Thymus (tissue), 11 donors: ENCODE data around the gene GSTA4. TPM values are rescaled to one million over a fixed set of nuclear protein-coding genes. Genes with fewer than 3 reads are reported as not detected.
"Not testable (repeated sequence)": the region's sequence is repeated elsewhere in the genome, so short reads cannot be mapped to it uniquely, and the experiment has no call there.

Source experiments
- DNase-seq, 9 donors: peaks; one replicate each; pipeline ENCODE4 v3.0.0-alpha.2; 2013; ENCODE audit warnings: low spot score in 9 of 9, low read depth in 6 of 9, missing footprints in 1 of 9
- H3K27ac ChIP-seq, 2 donors: one replicate each; pipeline ENCODE4 v1.5.1; 2013; ENCODE audit warnings: control low read depth in 1 of 2, low read depth in 1 of 2, low read length in 1 of 2, mild to moderate bottlenecking in 1 of 2, moderate library complexity in 1 of 2
- H3K27me3 ChIP-seq, 2 donors: one replicate each; pipeline ENCODE4 v1.5.1; 2013; ENCODE audit warnings: low read length in 1 of 2; ENCODE audit not compliant: control insufficient read depth in 2 of 2, insufficient read depth in 1 of 2
- H3K36me3 ChIP-seq, 2 donors: one replicate each; pipeline ENCODE4 v1.5.1; 2013; ENCODE audit warnings: low read length in 1 of 2, mild to moderate bottlenecking in 1 of 2, moderate library complexity in 1 of 2; ENCODE audit not compliant: control insufficient read depth in 2 of 2, insufficient read depth in 2 of 2
- H3K4me1 ChIP-seq, 2 donors: one replicate each; pipeline ENCODE4 v1.5.1; 2013; ENCODE audit warnings: low read length in 2 of 2; ENCODE audit not compliant: control insufficient read depth in 2 of 2, insufficient read depth in 2 of 2
- H3K4me3 ChIP-seq, 2 donors: one replicate each; pipeline ENCODE4 v1.5.1; 2013; ENCODE audit warnings: low read length in 2 of 2, control low read depth in 1 of 2, mild to moderate bottlenecking in 1 of 2
- H3K9me3 ChIP-seq, 2 donors: one replicate each; pipeline ENCODE4 v1.5.1; 2013; ENCODE audit warnings: low read length in 1 of 2, mild to moderate bottlenecking in 1 of 2; ENCODE audit not compliant: control insufficient read depth in 2 of 2, insufficient read depth in 1 of 2
- WGBS: extraction: QIAGEN DNeasy Blood & Tissue Kit; methylation state at CpG from one replicate; pipeline ENCODE4 v1.1.7; 2013; 5-methylcytosine and 5-hydroxymethylcytosine counted together
- polyA plus RNA-seq: library from polyadenylated mRNA; stranded (reverse); fragments of 200-250 nt; gene quantifications from one replicate; pipeline ENCODE4 v1.2.3, GENCODE V29; 2013
- total RNA-seq: library from RNA; stranded (reverse); fragments of 120-200 nt; gene quantifications from one replicate; pipeline ENCODE4 v1.2.4, GENCODE V29; 2013
- donor health status: healthy.

GSTA4 gene
- total and polyA plus RNA-seq, 2 donors = 11.5 to 29.3 TPM

DNA sequence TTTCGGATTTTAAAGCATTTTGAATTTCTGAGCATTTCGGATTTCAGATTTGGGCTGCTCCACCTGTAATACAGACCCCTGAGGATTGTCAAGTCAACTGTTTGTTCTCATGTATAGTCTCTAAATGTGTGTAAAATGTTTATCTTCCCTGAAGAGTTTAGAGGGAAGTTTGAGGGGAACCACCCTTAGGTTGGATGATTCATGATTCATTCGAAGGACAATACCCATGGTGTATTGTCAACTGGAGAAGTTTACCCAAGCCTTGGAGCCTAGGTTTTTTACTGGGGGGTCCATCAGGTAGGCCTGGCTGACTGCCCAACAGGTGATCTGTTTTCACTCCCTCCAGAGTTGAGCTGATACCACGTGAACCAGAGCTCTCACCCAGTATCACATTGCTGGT, 18.9 kb downstream of the GSTA4 start:
- Histone ChIP-seq H3K4me1 (no peaks in the 10 kb centered on the region), H3K36me3 (no peaks in the 10 kb centered on the region), H3K27me3 (peaks cover 0 to 6% of the 10 kb centered on the region in 2 donors), H3K4me3 (no peak overlapping the region), H3K27ac (no peak overlapping the region), H3K9me3 (no peaks in the 10 kb centered on the region)
- WGBS = 91% methylated on average over 4 of the region's 4 CpGs
- no peak for DNase-seq

DNA sequence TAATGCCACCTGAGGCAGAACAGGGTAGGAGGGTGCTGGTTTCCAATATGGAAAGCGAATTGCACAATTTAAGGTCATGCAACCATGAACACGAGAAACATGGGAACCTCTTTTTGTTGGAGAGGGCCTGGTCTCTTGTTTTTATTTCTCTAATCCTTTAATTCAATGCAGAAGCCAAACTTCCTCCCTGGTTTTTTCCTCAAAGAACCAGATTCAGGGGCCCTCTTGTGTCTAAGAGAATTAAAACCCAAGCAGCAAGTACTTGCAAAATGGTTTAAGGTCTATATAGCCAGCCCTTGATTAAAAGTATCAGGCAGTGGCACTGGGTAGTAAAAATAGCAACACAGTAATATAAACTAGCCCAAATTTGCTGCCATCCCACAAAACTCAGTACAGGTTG, 19.5 kb downstream of the GSTA4 start:
- Histone ChIP-seq H3K27me3 (peaks cover 0 to 3% of the 10 kb centered on the region in 2 donors), H3K27ac (no peak overlapping the region), H3K4me1 (no peaks in the 10 kb centered on the region), H3K9me3 (no peaks in the 10 kb centered on the region), H3K4me3 (no peak overlapping the region), H3K36me3 (no peaks in the 10 kb centered on the region)
- 92% methylated on average over 2 of the region's 2 CpGs for WGBS
- no peak for DNase-seq

DNA sequence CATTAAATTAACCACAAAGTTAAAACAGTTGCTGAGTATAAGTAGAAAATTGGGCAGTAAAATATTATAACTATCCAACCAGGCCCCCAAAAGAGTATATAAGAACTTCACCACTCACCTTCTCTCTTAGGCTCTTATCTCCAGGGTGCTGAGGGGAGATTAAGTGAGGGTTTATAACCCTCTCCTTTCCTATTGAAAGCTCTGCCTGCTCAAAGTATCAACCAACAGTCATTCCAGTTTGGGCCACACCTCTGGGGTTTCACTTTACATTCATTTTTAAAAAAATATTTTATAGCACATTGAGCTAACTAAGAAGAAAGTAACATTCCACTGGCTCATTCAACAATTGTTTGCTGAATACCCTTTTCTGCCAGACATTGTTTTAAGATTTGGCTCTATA, 22.1 kb downstream of the GSTA4 start:
- Histone ChIP-seq H3K27ac (no peak overlapping the region), H3K36me3 (no peaks in the 10 kb centered on the region), H3K4me1 (no peaks in the 10 kb centered on the region), H3K27me3 (no peaks in the 10 kb centered on the region), H3K4me3 (no peak overlapping the region), H3K9me3 (no peaks in the 10 kb centered on the region)
- DNase-seq = no peak

DNA sequence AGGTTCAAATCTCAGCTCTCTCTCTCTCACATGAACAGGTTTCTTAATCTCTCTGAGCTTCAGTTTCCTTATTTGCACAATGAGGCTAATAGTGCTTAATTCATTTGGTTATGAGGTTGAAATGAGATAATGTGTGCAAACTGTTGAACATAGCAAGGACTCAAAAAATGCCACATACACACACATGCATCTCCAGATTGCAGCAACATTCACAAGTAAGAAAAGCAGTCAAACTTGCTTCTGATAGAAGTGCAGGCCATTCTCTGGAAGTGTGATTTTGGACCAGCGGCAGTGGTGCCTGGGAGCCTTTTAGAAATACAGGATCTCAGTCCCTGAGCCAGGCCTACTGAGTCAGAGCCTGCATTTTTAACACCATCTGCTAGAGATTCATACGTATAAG, 25.7 kb downstream of the GSTA4 start:
- H3K27ac ChIP-seq = no peak overlapping the region
- WGBS = 98% methylated on average over 2 of the region's 2 CpGs
- no peaks in the 10 kb centered on the region for H3K36me3 ChIP-seq
- no peaks in the 10 kb centered on the region for H3K4me1 ChIP-seq
- H3K9me3 ChIP-seq = no peaks in the 10 kb centered on the region
- no peak overlapping the region for H3K4me3 ChIP-seq
- DNase-seq = no peak
- H3K27me3 ChIP-seq = peaks cover 0 to 5% of the 10 kb centered on the region in 2 donors

DNA sequence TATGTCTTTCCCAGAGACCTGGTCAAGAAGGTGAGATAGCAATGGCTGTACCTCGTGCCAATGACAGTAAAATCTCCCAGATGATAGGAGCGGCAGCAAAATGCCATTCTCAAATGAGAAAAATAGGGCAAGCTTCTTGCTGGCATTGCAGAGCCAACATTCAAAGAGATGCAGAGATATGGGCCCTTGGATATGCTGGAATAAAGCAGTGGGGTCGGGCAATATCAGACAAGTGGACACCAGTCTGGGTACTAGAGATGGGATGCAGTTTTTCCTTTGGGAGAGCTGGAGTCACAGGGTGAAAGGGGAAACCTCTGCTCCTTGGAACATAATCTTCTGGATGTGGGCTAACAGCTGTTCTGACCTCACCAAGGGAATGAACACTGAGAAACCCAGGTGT, 29.0 kb downstream of the GSTA4 start:
- 96% methylated on average over 3 of the region's 3 CpGs for WGBS

DNA sequence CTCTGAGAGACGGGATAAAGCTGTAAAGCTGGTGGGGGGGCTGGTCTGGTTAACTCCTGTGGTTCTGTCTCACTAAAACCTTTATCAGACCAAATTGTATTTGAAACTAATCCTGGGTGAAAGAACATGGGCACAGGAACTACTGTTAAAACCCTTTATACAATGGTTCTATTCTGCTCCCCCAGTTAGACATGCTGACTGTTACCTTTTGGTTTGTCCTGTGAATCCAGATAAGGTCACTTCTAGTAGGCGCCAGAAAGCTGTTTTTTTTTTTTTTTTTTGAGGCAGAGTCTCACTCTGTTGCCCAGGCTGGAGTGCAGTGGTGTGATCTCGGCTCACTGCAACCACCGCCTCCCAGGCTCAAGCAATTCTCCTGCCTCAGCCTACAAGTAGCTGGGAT, 29.7 kb downstream of the GSTA4 start:
- DNase-seq = no peak
- 96% methylated on average over 4 of the region's 4 CpGs for WGBS
- H3K36me3 ChIP-seq = no peaks in the 10 kb centered on the region

More for the DNA sequence above, 29.0 kb downstream of the GSTA4 start:
- no peak for DNase-seq
- Histone ChIP-seq H3K27ac (no peak overlapping the region), H3K4me1 (no peaks in the 10 kb centered on the region), H3K27me3 (peaks cover 0 to 8% of the 10 kb centered on the region in 2 donors), H3K36me3 (no peaks in the 10 kb centered on the region), H3K9me3 (no peaks in the 10 kb centered on the region), H3K4me3 (no peak overlapping the region)

DNA sequence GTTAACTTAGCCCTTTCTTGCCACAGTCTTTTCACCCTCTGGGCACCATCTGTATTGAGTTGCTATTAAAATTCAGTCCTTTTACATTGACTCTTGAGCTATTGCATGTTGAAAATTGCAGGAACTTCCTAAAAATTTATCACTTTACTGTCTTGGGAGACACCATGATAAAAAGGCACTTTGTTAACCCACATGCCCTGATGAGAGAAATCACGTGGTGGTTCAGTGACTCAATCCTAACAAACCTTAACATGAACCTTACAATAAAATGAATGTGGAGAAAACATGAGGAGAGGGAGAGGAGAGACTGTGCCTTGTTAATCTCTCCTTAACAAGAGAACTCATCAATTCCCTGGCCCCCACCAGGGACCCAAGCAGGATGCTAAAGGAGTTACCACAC, 30.8 kb downstream of the GSTA4 start:
- no peak overlapping the region for H3K27ac ChIP-seq
- WGBS = 92% methylated on average over 1 of the region's 1 CpG

More for the DNA sequence above, 29.7 kb downstream of the GSTA4 start:
- H3K27me3 ChIP-seq = peaks cover 0 to 8% of the 10 kb centered on the region in 2 donors
- H3K4me3 ChIP-seq = no peak overlapping the region
- no peak overlapping the region for H3K27ac ChIP-seq
- no peaks in the 10 kb centered on the region for H3K4me1 ChIP-seq
- H3K9me3 ChIP-seq = no peaks in the 10 kb centered on the region

DNA sequence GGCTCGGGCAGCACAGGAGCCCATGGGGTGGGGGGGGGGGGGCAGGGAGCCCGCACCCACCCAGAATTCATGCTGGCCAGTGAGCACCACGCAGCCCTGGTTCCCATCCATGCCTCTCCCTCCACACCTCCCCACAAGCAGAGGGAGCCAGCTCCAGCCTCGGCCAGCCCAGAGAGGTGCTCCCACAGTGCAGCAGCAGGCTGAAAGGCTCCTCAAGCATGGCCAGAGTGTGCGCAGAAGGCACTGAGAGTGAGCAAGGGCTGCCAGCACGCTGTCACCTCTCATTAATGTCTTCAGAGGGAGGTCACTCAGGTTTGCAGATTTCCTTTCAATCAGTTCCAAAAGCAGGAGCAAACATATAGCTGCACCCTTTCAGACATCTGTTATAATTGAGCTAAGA, 32.4 kb downstream of the GSTA4 start:
- peaks cover 0 to 8% of the 10 kb centered on the region in 2 donors for H3K27me3 ChIP-seq
- no peaks in the 10 kb centered on the region for H3K4me1 ChIP-seq
- no peaks in the 10 kb centered on the region for H3K36me3 ChIP-seq
- DNase-seq = no peak
- 76% methylated on average over 6 of the region's 6 CpGs for WGBS
- no peak overlapping the region for H3K27ac ChIP-seq
- H3K9me3 ChIP-seq = no peaks in the 10 kb centered on the region
- no peak overlapping the region for H3K4me3 ChIP-seq

More for the DNA sequence above, 30.8 kb downstream of the GSTA4 start:
- peaks cover 0 to 8% of the 10 kb centered on the region in 2 donors for H3K27me3 ChIP-seq
- no peaks in the 10 kb centered on the region for H3K9me3 ChIP-seq
- H3K4me3 ChIP-seq = no peak overlapping the region
- H3K4me1 ChIP-seq = no peaks in the 10 kb centered on the region
- DNase-seq = no peak
- no peaks in the 10 kb centered on the region for H3K36me3 ChIP-seq

DNA sequence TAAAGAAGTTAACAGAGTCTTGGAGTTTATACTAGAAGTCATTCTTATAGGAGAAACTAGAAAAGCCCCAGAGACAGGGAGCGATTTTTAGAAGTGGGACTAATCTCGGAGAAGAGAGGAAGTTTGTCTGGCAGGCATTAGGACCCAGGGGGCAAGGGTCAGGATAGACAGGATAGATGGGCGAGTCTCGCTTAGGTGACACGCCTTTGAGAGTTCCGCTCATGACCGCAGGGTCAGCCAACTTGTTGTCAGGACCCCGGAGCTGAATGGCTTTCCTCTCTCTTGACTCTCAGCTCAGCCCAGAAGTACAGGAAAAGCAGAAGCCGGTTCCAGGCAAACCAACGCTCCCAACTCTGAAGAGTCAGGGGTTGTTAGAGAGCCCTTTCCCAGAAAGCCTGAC, 34.1 kb downstream of the GSTA4 start:
- WGBS = 87% methylated on average over 10 of the region's 10 CpGs
- H3K27ac ChIP-seq = not testable (repeated sequence)

DNA sequence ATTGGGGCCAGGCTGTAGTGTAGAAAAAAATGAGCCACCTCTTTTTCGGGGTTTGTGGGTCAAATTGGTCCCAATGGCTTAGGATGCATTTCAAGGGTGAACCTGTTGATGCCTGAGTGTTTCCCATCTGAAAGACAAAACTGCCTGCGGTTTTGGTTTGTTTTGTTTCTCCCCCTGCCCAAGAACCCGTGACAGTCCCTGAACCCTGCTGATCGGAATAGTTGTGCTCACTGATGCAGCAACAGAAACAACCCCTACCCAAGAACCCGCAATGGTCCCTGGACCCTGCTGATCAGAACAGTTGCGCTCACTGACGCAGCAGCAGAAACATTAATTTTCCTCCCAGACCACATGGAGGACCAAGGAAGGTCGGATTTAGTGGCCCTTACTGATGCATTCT, 34.9 kb downstream of the GSTA4 start:
- not testable (repeated sequence) for H3K4me1 ChIP-seq, H3K27me3 ChIP-seq, H3K36me3 ChIP-seq, H3K4me3 ChIP-seq, DNase-seq, H3K9me3 ChIP-seq, H3K27ac ChIP-seq
- WGBS = 92% methylated on average over 8 of the region's 8 CpGs

More for the DNA sequence above, 34.1 kb downstream of the GSTA4 start:
- H3K36me3 ChIP-seq, DNase-seq, H3K4me1 ChIP-seq, H3K4me3 ChIP-seq, H3K27me3 ChIP-seq, H3K9me3 ChIP-seq: not testable (repeated sequence)
